B cell (primary cell): ENCODE results near the gene PLEKHA3. TPM values are rescaled to one million over a fixed set of nuclear protein-coding genes. Genes with fewer than 3 reads are reported as not detected.

Source experiments
- ATAC-seq: fragments of 200-7000 bp; cut with Tn5 transposase; one replicate; pipeline ENCODE4 v1.10.0; 2021; ENCODE audit warnings: low read depth, mild to moderate bottlenecking, moderate number of reproducible peaks, moderate library complexity
- CTCF ChIA-PET: fragments of 350-600 bp; sonication (Branson Sonifier 250); formaldehyde crosslinking; loops from one replicate; lab custom pipeline; 2021; ENCODE audit warnings: antibody characterized with exemption, inconsistent platforms; lab: Charles Lee
- POLR2A ChIA-PET: fragments of 350-600 bp; sonication (Branson Sonifier 250); formaldehyde crosslinking; loops from one replicate; lab custom pipeline; 2021; ENCODE audit warnings: antibody characterized with exemption; lab: Charles Lee
- DNase-seq: peaks from one replicate; pipeline ENCODE4 v3.0.0; 2013
- H2AFZ ChIP-seq: 2 replicates; pipeline ENCODE4 v1.6.1; 2012; ENCODE audit warnings: mild to moderate bottlenecking, low read depth, low read length; ENCODE audit not compliant: insufficient read depth, poor library complexity, severe bottlenecking
- H3K27ac ChIP-seq, 2 donors: 1 replicate in 1 of 2; 2 replicates in 1 of 2; pipeline ENCODE4 v1.5.1; 2012 to 2013; ENCODE audit warnings: low read length in 2 of 2, mild to moderate bottlenecking in 2 of 2, moderate library complexity in 1 of 2
- H3K27me3 ChIP-seq, 4 experiments: fragments of 200-600 bp in 1 of 4; sonication (generic) in 1 of 4; replicated peaks in 1 of 4; 1 replicate in 2 of 4; 2 replicates in 2 of 4; pipeline versions ENCODE4 v1.6.1 to v1.7.0; 2013 to 2016; ENCODE audit warnings: low read length in 3 of 4, mild to moderate bottlenecking in 2 of 4, mixed read lengths in 1 of 4, moderate library complexity in 1 of 4; ENCODE audit not compliant: insufficient read depth in 4 of 4, control insufficient read depth in 3 of 4; ENCODE audit errors: control extremely low read depth in 1 of 4
- H3K36me3 ChIP-seq, 2 experiments: replicated peaks in 1 of 2; 1 replicate in 1 of 2; 2 replicates in 1 of 2; pipeline versions ENCODE4 v1.6.1 to v1.7.1; 2013; ENCODE audit warnings: low read length in 1 of 2; ENCODE audit not compliant: insufficient read depth in 2 of 2, control insufficient read depth in 1 of 2; ENCODE audit errors: control extremely low read depth in 1 of 2, extremely low read depth in 1 of 2
- H3K4me1 ChIP-seq, 2 donors: fragments of 200-600 bp in 1 of 2; sonication (generic) in 1 of 2; 1 replicate in 1 of 2; 2 replicates in 1 of 2; pipeline versions ENCODE4 v1.5.1 to v1.6.1; 2013 to 2017; ENCODE audit warnings: low read length in 2 of 2; ENCODE audit not compliant: control insufficient read depth in 2 of 2, insufficient read depth in 2 of 2
- H3K4me2 ChIP-seq: replicated peaks from 2 replicates; pipeline ENCODE3; 2012; ENCODE audit warnings: mild to moderate bottlenecking, low read depth, low read length; ENCODE audit not compliant: poor library complexity, severe bottlenecking
- H3K4me3 ChIP-seq, 5 experiments: fragments of 200-600 bp in 1 of 5; sonication (generic) in 1 of 5; 1 replicate in 3 of 5; 2 replicates in 2 of 5; pipeline versions ENCODE4 v1.5.1 to v1.7.0; 2011 to 2016; ENCODE audit warnings: low read length in 4 of 5, mild to moderate bottlenecking in 4 of 5, low read depth in 2 of 5, control low read depth in 1 of 5, moderate library complexity in 1 of 5; ENCODE audit not compliant: insufficient read depth in 1 of 5; ENCODE audit errors: control extremely low read depth in 1 of 5, extremely low read depth in 1 of 5
- H3K79me2 ChIP-seq: fragments of 200-600 bp; sonication (generic); one replicate; pipeline ENCODE4 v1.6.0; 2016; ENCODE audit warnings: low read length; ENCODE audit not compliant: control insufficient read depth, insufficient read depth
- H3K9ac ChIP-seq: fragments of 200-600 bp; sonication (generic); 2 replicates; pipeline ENCODE4 v1.6.1; 2017; ENCODE audit warnings: mild to moderate bottlenecking, low read length, moderate library complexity
- H3K9me3 ChIP-seq, 3 donors: one replicate each; pipeline versions ENCODE4 v1.6.1 to v1.7.1; 2013; ENCODE audit warnings: low read length in 2 of 3; ENCODE audit not compliant: control insufficient read depth in 2 of 3, insufficient read depth in 1 of 3; ENCODE audit errors: control extremely low read depth in 1 of 3
- H4K20me1 ChIP-seq: 2 replicates; pipeline ENCODE4 v1.6.0; 2012; ENCODE audit warnings: mild to moderate bottlenecking, low read length; ENCODE audit not compliant: insufficient read depth, control insufficient read depth, poor library complexity, severe bottlenecking
- H3K27ac Mint-ChIP-seq: one replicate; pipeline ENCODE4 v1.8.0; 2021; ENCODE audit warnings: mixed read lengths
- H3K27me3 Mint-ChIP-seq: one replicate; pipeline ENCODE4 v1.8.0; 2021; ENCODE audit warnings: mixed read lengths
- H3K4me1 Mint-ChIP-seq: one replicate; pipeline ENCODE4 v1.8.0; 2021; ENCODE audit warnings: mixed read lengths
- H3K4me3 Mint-ChIP-seq: one replicate; pipeline ENCODE4 v1.8.0; 2021; ENCODE audit warnings: mixed read lengths
- H3K9me3 Mint-ChIP-seq: one replicate; pipeline ENCODE4 v1.8.0; 2022; ENCODE audit warnings: mixed read lengths; ENCODE audit not compliant: insufficient read depth
- CTCF ChIP-seq: fragments of 200-600 bp; IDR thresholded peaks from one replicate; pipeline ENCODE4 v1.8.0; 2022; ENCODE audit warnings: antibody characterized with exemption, mild to moderate bottlenecking
- EZH2 ChIP-seq: IDR thresholded peaks from 2 replicates; pipeline ENCODE4 v1.6.1; 2012; ENCODE audit warnings: borderline replicate concordance, low read depth, mild to moderate bottlenecking, moderate library complexity, low read length; ENCODE audit not compliant: insufficient read depth, poor library complexity, severe bottlenecking
- WGBS: methylation state at CpG from one replicate; pipeline ENCODE4 v1.1.5; 2013; ENCODE audit warnings: missing lambda C conversion rate; ENCODE audit not compliant: insufficient coverage; 5-methylcytosine and 5-hydroxymethylcytosine counted together
- intact Hi-C: fragments of 100-400 bp; cut with micrococcal nuclease; formaldehyde crosslinking; loops from one replicate; pipeline ENCODE4 v1.10.0; 2022
- polyA plus RNA-seq: library from polyadenylated mRNA; depleted of rRNA; stranded (reverse); fragments of >200 nt; gene quantifications from 2 replicates; pipeline ENCODE4 v1.2.3, GENCODE V29; 2012
- total RNA-seq, 2 donors: library from RNA; stranded (reverse); fragments of 120-200 nt in 1 of 2; gene quantifications; 1 replicate in 1 of 2; 2 replicates in 1 of 2; pipeline versions ENCODE4 v1.2.3 to v1.2.4, GENCODE V29; 2013 to 2022

PLEKHA3 gene
- total and polyA plus RNA-seq, 2 donors (not counting 1 experiment from before 2014, with no cell fraction given), result 4.8 to 29.3 TPM

DNA sequence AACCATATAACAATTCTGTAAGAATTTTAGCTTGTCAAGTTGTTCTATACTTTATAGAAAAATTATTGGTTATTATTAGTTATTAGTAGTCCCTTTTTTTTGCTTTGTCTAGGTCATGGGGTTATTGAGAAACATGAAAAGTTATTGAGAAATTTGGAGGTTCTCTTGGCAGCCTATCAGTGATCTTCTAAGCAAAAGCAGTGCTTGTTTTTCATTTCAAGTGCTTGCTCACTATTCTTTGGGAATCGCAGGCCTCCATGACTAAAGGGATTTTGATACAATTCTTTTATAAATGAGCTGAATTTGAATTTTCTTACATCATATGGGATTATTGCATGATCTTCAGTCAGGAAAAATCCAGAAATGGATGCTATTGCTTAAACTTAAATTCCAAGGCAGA, 25.8 kb downstream of the PLEKHA3 start:
- Mint-ChIP-seq H3K4me1 (no peaks in the 10 kb centered on the region), H3K4me3 (no peak overlapping the region), H3K27me3 (no peaks in the 10 kb centered on the region), H3K27ac (no peak overlapping the region), H3K9me3 (no peaks in the 10 kb centered on the region)
- Histone ChIP-seq H3K79me2 (no peaks in the 10 kb centered on the region), H3K9me3 (no peaks in the 10 kb centered on the region), H4K20me1 (no peaks in the 10 kb centered on the region), H3K4me1 (no peaks in the 10 kb centered on the region), H3K4me3 (no peak overlapping the region), H3K27me3 (no peaks in the 10 kb centered on the region), H3K9ac (no peak overlapping the region), H3K27ac (no peak overlapping the region), H3K36me3 (peaks cover 2 to 43% of the 10 kb centered on the region in 2 experiments), H3K4me2 (no peak overlapping the region), H2AFZ (no peak overlapping the region)
- no CpG with 5 or more reads among the region's 1 CpG for WGBS
- ATAC-seq (no peak), DNase-seq (no peak)
- TF ChIP-seq CTCF, result no peak
- POLR2A ChIA-PET, result no interaction called here
- intact Hi-C loops, result no loop called here
- CTCF ChIA-PET, result interaction anchor here (0.8 kb wide), 1 partner anchor 16 kb away, joined by 3 read pairs; no protein-coding TSS in a partner anchor

- no CpG with 5 or more reads among the region's 2 CpGs for WGBS
- POLR2A ChIA-PET, result no interaction called here
- H3K4me3 ChIP-seq, result no peak overlapping the region
- intact Hi-C loops, result no loop called here
- ATAC-seq (no peak), DNase-seq (no peak)
- Mint-ChIP-seq H3K4me1 (no peaks in the 10 kb centered on the region), H3K27ac (no peak overlapping the region), H3K4me3 (no peak overlapping the region), H3K27me3 (no peaks in the 10 kb centered on the region), H3K9me3 (no peaks in the 10 kb centered on the region)
- no peak overlapping the region for H3K9ac ChIP-seq
- no peak overlapping the region for H3K27ac ChIP-seq
- no peaks in the 10 kb centered on the region for H4K20me1 ChIP-seq
- H3K4me2 ChIP-seq, result no peak overlapping the region
- H2AFZ ChIP-seq, result no peak overlapping the region
- no peaks in the 10 kb centered on the region for H3K4me1 ChIP-seq
- CTCF ChIA-PET, result interaction anchor here (0.8 kb wide), 1 partner anchor 16 kb away, joined by 3 read pairs; no protein-coding TSS in a partner anchor
- H3K27me3 ChIP-seq, result no peaks in the 10 kb centered on the region
- peaks cover 2 to 39% of the 10 kb centered on the region in 2 experiments for H3K36me3 ChIP-seq
- no peaks in the 10 kb centered on the region for H3K9me3 ChIP-seq
- no peaks in the 10 kb centered on the region for H3K79me2 ChIP-seq
- TF ChIP-seq EZH2 (no peak), CTCF (no peak)
Measured at GRCh38 chr2:178506524-178506923, 26.3 kb downstream of the PLEKHA3 start.
